HCT116 (cell line): ENCODE results near the gene CFAP46. TPM values are rescaled to one million over a fixed set of nuclear protein-coding genes. Genes with fewer than 3 reads are reported as not detected.

Source experiments
- ATAC-seq: fragments of 200-7000 bp; cut with Tn5 transposase; 2 replicates; pipeline ENCODE4 v1.9.1; 2020; ENCODE audit warnings: mild to moderate bottlenecking, moderate library complexity
- BruUV-seq: library from RNA; stranded (reverse); fragments of 400-500 nt; replicated peaks from 2 replicates; lab custom pipeline; 2021; lab: Mats Ljungman, UMichigan
- CTCF ChIA-PET: fragments of 300-600 bp; sonication (Branson Sonifier 250); formaldehyde crosslinking; loops from one replicate; lab custom pipeline; 2021; ENCODE audit warnings: antibody characterized with exemption; lab: Charles Lee
- POLR2A ChIA-PET: fragments of 300-600, 350-600 bp; sonication (Branson Sonifier 250); formaldehyde crosslinking; loops from one replicate; lab custom pipeline; 2021; ENCODE audit warnings: antibody characterized with exemption; lab: Charles Lee
- RAD21 ChIA-PET, 2 experiments: fragments of 300-600 bp; sonication (Branson Sonifier 250); formaldehyde crosslinking; loops; one replicate each; lab custom pipeline; 2023; ENCODE audit warnings: low total read pairs in 2 of 2; ENCODE audit not compliant: uncharacterized antibody in 2 of 2, unreplicated experiment in 2 of 2, low non-redundant PET in 1 of 2; lab: Charles Lee
- DNase-seq: peaks from one replicate; pipeline ENCODE4 v3.0.0-alpha.2; 2010; ENCODE audit warnings: low read depth, low spot score
- H2AFZ ChIP-seq: fragments of 200-600 bp; shearing (Covaris generic), sonication (generic); 2 replicates; pipeline ENCODE4 v1.6.1; 2017; ENCODE audit warnings: low read depth, mixed run types, mixed read lengths, antibody characterized with exemption, low read length; ENCODE audit not compliant: poor library complexity, severe bottlenecking
- H3K27ac ChIP-seq: 2 replicates; pipeline ENCODE4 v1.5.1; 2012; ENCODE audit warnings: low read depth, low read length
- H3K27me3 ChIP-seq: fragments of 200-600 bp; sonication (generic); 2 replicates; pipeline ENCODE4 v1.6.1; 2016; ENCODE audit warnings: mixed run types, low read length, mixed read lengths; ENCODE audit not compliant: insufficient read depth
- H3K36me3 ChIP-seq, 2 experiments: fragments of 200-500 bp in 1 of 2; fragments of 200-600 bp in 1 of 2; sonication (Bioruptor generic) in 1 of 2; sonication (generic) in 1 of 2; 2 replicates each; pipeline versions ENCODE4 v1.5.1 to v1.6.1; 2014 to 2016; ENCODE audit warnings: low read length in 2 of 2, inconsistent platforms in 1 of 2, mixed read lengths in 1 of 2, mixed run types in 1 of 2; ENCODE audit not compliant: insufficient read depth in 2 of 2, control insufficient read depth in 1 of 2
- H3K4me1 ChIP-seq, 2 experiments: fragments of 200-600 bp in 1 of 2; sonication (generic) in 1 of 2; 2 replicates each; pipeline versions ENCODE4 v1.5.1 to v1.6.1; 2012 to 2017; ENCODE audit warnings: low read length in 2 of 2, inconsistent platforms in 1 of 2, mild to moderate bottlenecking in 1 of 2, mixed read lengths in 1 of 2, mixed run types in 1 of 2, moderate library complexity in 1 of 2; ENCODE audit not compliant: insufficient read depth in 2 of 2, control insufficient read depth in 1 of 2
- H3K4me2 ChIP-seq: fragments of 200-600 bp; sonication (generic); 2 replicates; pipeline ENCODE4 v1.6.1; 2017; ENCODE audit warnings: mixed run types, low read length, mixed read lengths
- H3K4me3 ChIP-seq, 2 experiments: fragments of 200-600 bp in 1 of 2; sonication (generic) in 1 of 2; replicated peaks in 1 of 2; 2 replicates each; pipeline ENCODE4 v1.5.1; 2011 to 2016; ENCODE audit warnings: low read length in 2 of 2, control low read depth in 1 of 2, low read depth in 1 of 2, mild to moderate bottlenecking in 1 of 2, mixed read lengths in 1 of 2, mixed run types in 1 of 2
- H3K79me2 ChIP-seq: fragments of 200-600 bp; sonication (generic); 2 replicates; pipeline ENCODE4 v1.6.1; 2017; ENCODE audit warnings: mild to moderate bottlenecking, mixed run types, low read length, moderate library complexity, mixed read lengths; ENCODE audit not compliant: insufficient read depth
- H3K9ac ChIP-seq: fragments of 200-600 bp; sonication (generic); 2 replicates; pipeline ENCODE4 v1.6.1; 2016; ENCODE audit warnings: low read length, mixed read lengths
- H3K9me2 ChIP-seq: fragments of 200-600 bp; sonication (generic), shearing (Covaris generic); 2 replicates; pipeline ENCODE4 v1.6.1; 2017; ENCODE audit warnings: mixed run types, mild to moderate bottlenecking, moderate library complexity; ENCODE audit not compliant: insufficient read depth
- H3K9me3 ChIP-seq, 2 experiments: fragments of 200-500 bp in 1 of 2; fragments of 200-600 bp in 1 of 2; sonication (Bioruptor generic) in 1 of 2; sonication (generic) in 1 of 2; 2 replicates each; pipeline ENCODE4 v1.6.1; 2014 to 2017; ENCODE audit warnings: low read length in 2 of 2, mixed read lengths in 2 of 2, inconsistent platforms in 1 of 2, low read depth in 1 of 2, mild to moderate bottlenecking in 1 of 2, mixed run types in 1 of 2, moderate library complexity in 1 of 2; ENCODE audit not compliant: control insufficient read depth in 1 of 2, insufficient read depth in 1 of 2
- H4K20me1 ChIP-seq: fragments of 200-600 bp; sonication (generic), shearing (Covaris generic); 2 replicates; pipeline ENCODE4 v1.6.1; 2017; ENCODE audit warnings: mixed run types, mild to moderate bottlenecking, moderate library complexity; ENCODE audit not compliant: insufficient read depth
- EGR1 ChIP-seq: IDR thresholded peaks from 2 replicates; pipeline ENCODE4 v1.6.1; 2012; ENCODE audit warnings: low read depth
- ELF1 ChIP-seq: IDR thresholded peaks from 2 replicates; pipeline ENCODE4 v1.6.1; 2012; ENCODE audit warnings: low read depth, borderline replicate concordance
- POLR2AphosphoS5 ChIP-seq: IDR thresholded peaks from 2 replicates; pipeline ENCODE4 v1.6.1; 2011; ENCODE audit warnings: mild to moderate bottlenecking, low read depth, low read length, moderate library complexity
- REST ChIP-seq: IDR thresholded peaks from 2 replicates; pipeline ENCODE4 v1.6.1; 2012; ENCODE audit warnings: low read depth
- SP1 ChIP-seq: IDR thresholded peaks from 2 replicates; pipeline ENCODE4 v1.6.1; 2012; ENCODE audit warnings: low read depth
- SRF ChIP-seq: IDR thresholded peaks from 2 replicates; pipeline ENCODE4 v1.6.1; 2012; ENCODE audit warnings: low read depth
- ZFX ChIP-seq: fragments of 450-650 bp; IDR thresholded peaks from 2 replicates; pipeline ENCODE4 v1.6.1; 2017
- ZNF274 ChIP-seq: fragments of 200-500 bp; sonication (Bioruptor generic); IDR thresholded peaks from 2 replicates; pipeline ENCODE4 v1.6.1; 2014; ENCODE audit warnings: mild to moderate bottlenecking, low read depth, low read length, inconsistent platforms
- intact Hi-C: fragments of 100-400 bp; cut with micrococcal nuclease; formaldehyde crosslinking; loops from 2 replicates; pipeline ENCODE4 v1.10.0; 2022
- total RNA-seq: library from RNA; stranded (reverse); gene quantifications from one replicate; pipeline ENCODE4 v1.2.1, GENCODE V29; 2021; ENCODE audit not compliant: unreplicated experiment

Gene CFAP46
- total RNA-seq, 1 experiment from 2014 or later, result 1.4 TPM

DNA sequence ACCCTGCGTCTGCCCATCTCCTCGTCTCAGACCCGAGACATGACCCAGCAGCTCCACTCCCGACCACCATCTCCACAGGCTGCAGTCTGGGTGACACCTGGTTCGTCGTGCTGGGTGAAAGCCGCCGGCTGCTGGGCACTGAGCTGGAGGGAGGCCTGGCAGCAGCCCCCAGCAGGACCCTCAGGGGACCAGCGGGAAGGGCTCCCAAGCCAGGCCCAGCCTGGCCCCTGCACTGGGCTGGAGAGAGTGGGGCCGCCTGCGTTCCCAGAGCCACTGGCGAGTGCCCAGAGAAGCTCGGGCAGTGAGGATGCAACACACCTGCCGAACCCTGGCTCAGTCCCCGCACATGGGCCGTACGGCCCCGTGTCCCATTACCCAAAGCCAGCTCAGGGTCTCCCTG is 21.3 kb downstream of the CFAP46 start:
- no TSS peak for BruUV-seq
- no peak overlapping the region for H3K4me3 ChIP-seq
- no peaks in the 10 kb centered on the region for H3K4me1 ChIP-seq
- no peak overlapping the region for H2AFZ ChIP-seq
- no peaks in the 10 kb centered on the region for H4K20me1 ChIP-seq
- H3K4me2 ChIP-seq, result no peak overlapping the region
- CTCF ChIA-PET, result no interaction called here
- H3K9me3 ChIP-seq, result no peaks in the 10 kb centered on the region
- H3K27ac ChIP-seq, result no peak overlapping the region
- TF ChIP-seq ZFX (no peak), SP1 (no peak), ELF1 (no peak), POLR2AphosphoS5 (no peak), EGR1 (no peak), SRF (no peak), ZNF274 (no peak), REST (no peak)
- H3K36me3 ChIP-seq, result no peaks in the 10 kb centered on the region
- H3K9me2 ChIP-seq, result no peaks in the 10 kb centered on the region
- DNase-seq (no peak), ATAC-seq (no peak)
- POLR2A ChIA-PET, result no interaction called here
- RAD21 ChIA-PET, result no interaction called here
- intact Hi-C loops, result no loop called here
- no peaks in the 10 kb centered on the region for H3K27me3 ChIP-seq
- no peak overlapping the region for H3K9ac ChIP-seq
- H3K79me2 ChIP-seq, result no peaks in the 10 kb centered on the region
